ENCODE data around the gene ZFHX3.

The ZFHX3 gene

GRCh38 chr16:72859581-72859980 lies 188.3 kb downstream of the ZFHX3 start:
- no peak for DNase-seq (ENCODE audit: low spot score)
- TF ChIP-seq CTCF (conservative IDR thresholded peaks at IDR 0.05; ENCODE audit: low read depth), result no peak
- no peak overlapping the region for H3K27ac ChIP-seq
- CTCF ChIA-PET, result interaction anchor here (1.0 kb wide), 1 partner anchor 10 kb away, joined by 3 read pairs; no protein-coding TSS in a partner anchor
- POLR2A ChIA-PET (ENCODE audit: low non-redundant PET), result interaction anchor here (0.6 kb wide), 1 partner anchor 296 kb away, joined by 3 read pairs; no protein-coding TSS in a partner anchor

- CTCF ChIA-PET, result no interaction called here
- TF ChIP-seq CTCF (conservative IDR thresholded peaks at IDR 0.05; ENCODE audit: low read depth), result no peak
- POLR2A ChIA-PET (ENCODE audit: low non-redundant PET), result interaction anchor here (0.6 kb wide), 1 partner anchor 297 kb away, joined by 3 read pairs; no protein-coding TSS in a partner anchor
- H3K27ac ChIP-seq, result no peak overlapping the region
- no peak for DNase-seq (ENCODE audit: low spot score)
These were observed 189.0 kb downstream of the ZFHX3 start for GRCh38 chr16:72858665-72859493.

- no peak overlapping the region for H3K27ac ChIP-seq
- CTCF ChIA-PET, result no interaction called here
- no peak for DNase-seq (ENCODE audit: low spot score)
- POLR2A ChIA-PET (ENCODE audit: low non-redundant PET), result no interaction called here
- TF ChIP-seq CTCF (conservative IDR thresholded peaks at IDR 0.05; ENCODE audit: low read depth), result no peak
These were observed 189.9 kb downstream of the ZFHX3 start for GRCh38 chr16:72857834-72858664.

GRCh38 chr16:72856797-72857196 lies 191.1 kb downstream of the ZFHX3 start:
- ChIA-PET CTCF (interaction anchor here (1.2 kb wide), 1 partner anchor 27 kb away, joined by 8 read pairs; no protein-coding TSS in a partner anchor), POLR2A (ENCODE audit: low non-redundant PET) (no interaction called here)
- H3K27ac ChIP-seq, result no peak overlapping the region
- TF ChIP-seq CTCF (conservative IDR thresholded peaks at IDR 0.05; ENCODE audit: low read depth), result no peak
- peak; percentile 20 for DNase-seq (ENCODE audit: low spot score)

- POLR2A ChIA-PET (ENCODE audit: low non-redundant PET), result no interaction called here
- H3K27ac ChIP-seq, result no peak overlapping the region
- CTCF ChIA-PET, result interaction anchor here (0.6 to 1.1 kb wide), 2 partner anchors 22 to 601 kb away, joined by 3 to 4 read pairs; no protein-coding TSS in a partner anchor
- no peak for TF ChIP-seq CTCF (conservative IDR thresholded peaks at IDR 0.05; ENCODE audit: low read depth)
- no peak for DNase-seq (ENCODE audit: low spot score)
These were observed 193.5 kb downstream of the ZFHX3 start for GRCh38 chr16:72854267-72854959.

All from RWPE1 (cell line).